HT-29 (cell line): Measurements from ENCODE around the gene EEFSEC. TPM values are rescaled to one million over a fixed set of nuclear protein-coding genes. Genes with fewer than 3 reads are reported as not detected.

Source experiments
- DNase-seq: peaks from one replicate; pipeline ENCODE4 v3.0.0-alpha.2; 2015; ENCODE audit warnings: low spot score
- total RNA-seq: library from RNA; depleted of rRNA; stranded (reverse); fragments of >200 nt; shearing (Covaris generic); gene quantifications from 2 replicates; pipeline ENCODE4 v1.2.3, GENCODE V29; 2014

EEFSEC gene
- total RNA-seq, 1 experiment from 2014 or later = 22.0 TPM

DNA sequence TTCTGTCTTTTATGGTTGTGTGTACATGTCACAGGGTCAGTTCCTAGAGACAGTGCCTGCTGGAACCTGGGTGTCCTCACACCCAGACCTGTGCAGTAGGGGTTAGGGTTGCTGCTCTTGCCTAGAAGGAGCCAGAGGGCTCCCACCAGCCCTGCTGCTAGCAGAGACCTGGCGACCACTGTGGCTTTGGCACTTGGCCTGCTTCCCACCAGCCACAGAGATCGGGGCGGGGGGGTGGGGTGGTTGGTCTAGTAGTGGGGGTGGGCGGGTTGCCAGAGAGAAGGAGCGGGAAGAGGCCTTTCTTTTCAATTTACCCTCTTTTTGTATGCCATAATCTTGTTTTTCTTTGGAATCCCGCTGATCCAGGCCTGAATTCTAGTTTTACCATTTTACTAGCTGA, 29.4 kb downstream of the EEFSEC start:
- no peak for DNase-seq

DNA sequence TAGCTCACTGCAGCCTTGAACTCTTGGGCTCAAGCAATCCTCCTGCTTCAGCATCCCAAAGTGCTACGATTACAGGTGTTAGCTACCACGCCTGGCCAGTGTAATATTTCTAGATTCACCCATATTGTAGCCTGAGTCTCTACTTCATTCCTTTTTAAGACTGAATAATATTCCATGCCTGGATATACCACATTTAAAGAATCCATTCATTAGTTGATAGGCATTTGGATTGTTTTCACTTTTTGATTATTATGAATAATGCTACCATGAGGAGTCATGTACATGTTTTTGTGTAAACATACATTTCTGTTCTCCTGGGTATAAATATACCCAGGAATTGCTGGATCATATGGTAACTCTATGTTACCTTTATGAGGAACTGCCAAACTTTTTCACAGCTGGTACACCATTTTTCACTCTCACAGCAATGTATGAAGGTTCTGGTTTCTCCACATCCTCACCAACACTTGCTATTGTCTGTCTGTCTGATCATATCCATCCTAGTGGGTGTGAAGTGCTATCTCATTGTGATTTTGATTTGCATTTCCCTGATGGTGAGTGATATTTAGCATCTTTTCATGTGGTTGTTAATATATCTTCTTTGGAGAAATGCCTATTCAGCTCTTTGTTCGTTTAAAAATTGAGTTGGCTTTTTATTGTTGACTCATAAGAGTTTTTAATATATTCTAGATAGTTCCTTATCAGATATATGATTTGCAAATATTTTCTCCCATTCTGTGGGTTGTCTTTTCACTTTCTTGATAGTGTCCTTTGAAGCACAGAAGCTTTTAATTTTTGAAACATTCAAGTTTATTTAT, 32.6 kb downstream of the EEFSEC start:
- DNase-seq = no peak

- no peak for DNase-seq
Observed at GRCh38 chr3:128187495-128187894, 34.2 kb downstream of the EEFSEC start.

GRCh38 chr3:128188326-128188725, 35.0 kb downstream of the EEFSEC start:
- DNase-seq = no peak

DNA sequence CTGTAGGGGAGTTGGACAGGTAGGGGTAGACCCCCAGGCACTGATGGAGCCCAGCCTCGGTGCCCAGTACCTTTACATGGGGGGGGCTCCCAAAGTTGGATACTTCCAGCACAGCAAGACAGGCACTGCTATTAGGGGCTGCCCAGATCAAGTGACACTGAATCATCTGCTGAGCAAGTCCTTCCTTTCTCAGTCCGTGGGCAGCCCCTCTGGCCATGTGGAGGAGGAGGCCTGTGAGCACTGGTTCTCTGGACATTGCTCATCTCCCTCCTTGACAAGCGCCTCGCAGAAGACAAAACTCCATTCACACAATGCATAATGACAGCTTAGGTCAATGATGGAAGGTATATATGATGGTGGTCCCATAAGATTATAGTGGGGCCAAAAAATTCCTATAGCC, 35.7 kb downstream of the EEFSEC start:
- DNase-seq = no peak

- DNase-seq = no peak
Observed at GRCh38 chr3:128190501-128190900, 37.2 kb downstream of the EEFSEC start.

DNA sequence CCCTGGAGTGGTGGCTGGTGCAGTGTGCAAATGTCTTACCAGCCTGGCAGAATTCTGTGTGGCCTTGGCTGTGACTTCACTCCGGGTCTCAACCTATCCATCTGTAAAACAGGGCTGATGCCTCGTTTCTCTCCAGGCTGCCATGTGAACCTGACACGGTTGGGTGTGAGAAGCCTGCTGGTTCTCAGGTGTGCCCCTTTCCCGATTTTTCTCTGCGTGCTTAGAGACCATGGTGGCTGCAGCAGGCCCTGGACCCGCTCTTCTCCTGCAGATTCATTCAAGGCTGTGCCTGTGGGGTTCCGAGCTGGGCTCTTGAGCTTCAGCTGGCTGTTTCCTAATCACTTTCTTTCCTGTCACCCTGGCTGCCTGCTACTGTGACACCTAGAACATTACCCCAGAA, 38.9 kb downstream of the EEFSEC start:
- DNase-seq = no peak

DNA sequence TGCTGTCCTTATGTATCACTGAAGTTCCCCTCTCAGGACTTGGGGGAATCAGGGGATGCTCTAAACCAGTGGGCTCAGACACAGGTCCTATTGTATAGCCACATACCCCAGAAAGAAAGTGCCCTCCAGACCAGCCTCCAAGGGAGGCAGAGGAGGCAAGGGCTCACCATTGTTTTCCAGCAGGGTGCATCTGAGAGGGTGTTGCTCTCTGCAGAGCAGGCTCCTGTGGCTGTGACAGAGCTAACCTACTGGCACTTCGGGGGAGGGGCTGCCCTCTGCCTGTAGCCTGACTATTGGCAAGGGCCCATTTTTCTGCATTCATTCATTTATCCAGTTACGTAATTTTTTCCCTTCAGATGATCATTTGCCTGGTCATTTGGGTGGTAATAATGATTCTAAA, 39.9 kb downstream of the EEFSEC start:
- DNase-seq = no peak

GRCh38 chr3:128194843-128195242, 41.6 kb downstream of the EEFSEC start:
- DNase-seq = no peak

GRCh38 chr3:128195369-128195768, 42.1 kb downstream of the EEFSEC start:
- no peak for DNase-seq

DNA sequence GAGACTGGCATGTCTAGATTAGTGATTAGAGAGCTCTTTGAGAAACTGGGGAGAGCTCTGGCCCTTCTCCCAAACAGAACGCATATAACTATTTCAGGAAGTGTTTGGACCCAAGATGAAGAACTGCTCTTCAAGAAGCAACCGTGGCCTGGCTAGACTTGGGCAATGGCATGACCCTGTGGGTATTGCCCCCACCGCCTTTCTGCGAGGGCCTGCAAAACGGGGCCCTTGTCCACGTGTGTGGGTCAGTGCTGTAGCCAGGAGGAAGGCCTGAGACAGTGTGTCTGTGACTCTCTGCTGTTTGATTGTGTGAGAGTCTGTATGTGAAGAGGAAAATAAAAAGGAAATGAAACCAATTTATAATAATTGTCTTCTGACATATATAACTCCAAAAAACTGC, 42.5 kb downstream of the EEFSEC start:
- DNase-seq = no peak

- DNase-seq = no peak
Observed at GRCh38 chr3:128196647-128197046, 43.4 kb downstream of the EEFSEC start.

- no peak for DNase-seq
Observed at GRCh38 chr3:128197855-128198254, 44.6 kb downstream of the EEFSEC start.

DNA sequence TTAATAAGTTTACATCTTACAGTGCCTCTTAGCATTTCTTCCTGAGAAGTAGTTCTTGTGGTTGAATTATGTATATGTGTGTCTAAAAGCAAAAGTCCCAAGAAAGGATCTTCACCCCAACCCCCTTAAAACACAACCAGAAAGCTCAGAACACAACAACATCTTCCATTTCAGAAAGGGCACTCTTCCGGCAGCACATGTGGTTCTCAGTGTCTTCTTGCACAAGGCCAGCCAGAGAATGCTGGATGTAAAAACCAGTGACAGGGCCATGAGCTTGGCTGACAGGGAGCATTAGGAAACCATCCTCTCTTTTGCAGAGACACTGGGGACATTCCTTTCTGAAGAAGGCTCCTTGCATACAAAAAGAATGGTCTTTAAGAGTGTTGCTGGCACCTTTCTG, 45.0 kb downstream of the EEFSEC start:
- DNase-seq = no peak

DNA sequence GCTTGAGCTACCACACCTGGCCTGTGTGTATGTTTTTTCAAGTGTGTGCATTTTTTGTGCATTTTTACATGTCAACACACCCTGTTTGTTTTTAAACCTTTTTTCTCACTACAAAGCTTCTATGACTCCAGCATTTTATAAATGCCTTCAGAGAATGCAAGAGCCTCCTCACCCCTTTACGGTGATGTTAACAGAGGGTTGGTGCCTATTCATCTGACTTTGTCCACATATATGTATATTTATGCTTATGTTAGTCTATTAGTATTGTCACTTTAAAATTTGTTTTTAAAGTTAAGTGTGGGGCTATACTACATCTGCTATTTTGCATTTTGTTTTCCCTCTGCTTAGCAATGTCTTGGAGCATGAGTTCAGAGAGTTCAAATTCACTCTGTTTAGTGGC, 45.8 kb downstream of the EEFSEC start:
- no peak for DNase-seq

DNA sequence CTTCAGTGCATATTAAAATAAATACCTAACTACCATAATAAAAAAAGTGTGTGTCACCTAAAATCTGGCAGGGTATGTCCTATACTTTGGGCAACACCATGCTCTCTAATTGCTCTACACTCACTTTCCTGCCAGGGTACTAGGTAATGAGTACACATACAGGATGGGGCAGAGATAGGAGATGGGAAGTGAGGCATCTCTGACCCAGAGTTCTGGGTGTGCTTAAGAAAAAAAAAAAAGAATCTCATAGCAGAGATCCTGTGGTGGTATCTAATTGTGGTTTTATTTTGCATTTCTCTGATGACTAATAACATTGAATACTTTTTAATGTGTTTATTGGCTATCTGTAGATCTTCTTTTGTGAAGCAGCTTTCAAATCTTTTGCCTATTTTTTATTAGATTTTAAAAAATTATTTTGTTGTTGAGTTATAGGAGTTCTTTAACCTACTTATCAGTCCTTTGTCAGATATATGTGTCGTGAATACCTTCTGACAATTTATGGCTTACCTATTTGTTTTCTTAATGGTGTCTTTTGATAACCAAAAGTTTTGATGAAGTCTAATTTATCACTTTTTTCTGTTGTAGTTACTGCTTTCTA, 48.0 kb downstream of the EEFSEC start:
- no peak for DNase-seq

GRCh38 chr3:128203169-128203568, 49.9 kb downstream of the EEFSEC start:
- DNase-seq = no peak

GRCh38 chr3:128205558-128206145, 52.4 kb downstream of the EEFSEC start:
- DNase-seq = no peak

- no peak for DNase-seq
Observed at GRCh38 chr3:128207951-128208350, 54.7 kb downstream of the EEFSEC start.

GRCh38 chr3:128210711-128211110, 57.4 kb downstream of the EEFSEC start:
- DNase-seq = no peak

DNA sequence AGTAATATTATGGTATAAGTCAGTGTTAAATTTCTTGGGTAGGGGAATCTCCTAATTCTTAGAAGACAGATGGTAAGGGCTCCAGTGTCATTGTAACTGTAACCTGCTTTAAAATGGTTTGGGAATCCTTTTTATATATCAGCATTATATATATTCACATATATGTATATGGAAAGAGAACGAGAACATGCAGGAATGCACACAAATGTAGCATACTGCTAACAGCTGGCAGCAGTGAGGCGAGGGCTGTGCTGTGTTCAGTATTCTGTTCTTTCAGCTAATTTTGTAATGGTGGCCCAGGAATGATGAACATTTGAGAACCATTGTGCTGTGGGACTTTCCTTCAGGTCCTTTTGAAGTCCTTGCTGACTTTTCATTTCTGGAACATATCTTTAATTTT, 60.8 kb downstream of the EEFSEC start:
- no peak for DNase-seq

DNA sequence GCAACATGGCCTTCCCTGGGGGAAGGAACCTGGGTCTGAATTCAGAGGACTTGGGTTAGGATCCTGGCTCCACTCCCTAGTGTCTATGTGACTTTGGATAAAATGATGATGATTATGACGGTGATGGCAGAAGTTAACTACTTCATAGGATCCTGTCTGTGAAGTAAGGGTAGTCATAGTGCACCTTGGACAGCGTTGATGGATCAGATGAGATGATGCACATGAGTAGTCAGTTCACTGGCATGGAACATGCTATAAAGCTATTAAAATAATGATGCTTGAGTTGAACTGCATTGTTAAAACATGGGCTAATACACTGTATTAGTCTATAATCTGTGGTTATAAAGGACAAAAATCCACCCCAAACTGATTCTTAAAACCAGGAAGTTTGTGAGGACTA, 62.0 kb downstream of the EEFSEC start:
- no peak for DNase-seq
